Measurements from ENCODE around the gene PACSIN2.

PACSIN2 gene

GRCh38 chr22:42922374-42923191, 92.4 kb downstream of the PACSIN2 start:
- TF ChIP-seq CTCF (IDR thresholded peaks at IDR 0.05): no peak

- TF ChIP-seq CTCF (IDR thresholded peaks at IDR 0.05): no peak
These were observed 94.7 kb downstream of the PACSIN2 start for GRCh38 chr22:42920101-42920820.

- TF ChIP-seq CTCF (IDR thresholded peaks at IDR 0.05): no peak
These were observed 95.8 kb downstream of the PACSIN2 start for GRCh38 chr22:42919199-42919598.

GRCh38 chr22:42918500-42918899, 96.4 kb downstream of the PACSIN2 start:
- TF ChIP-seq CTCF (IDR thresholded peaks at IDR 0.05): no peak

GRCh38 chr22:42915980-42916765, 98.8 kb downstream of the PACSIN2 start:
- TF ChIP-seq CTCF (IDR thresholded peaks at IDR 0.05): no peak

- no peak for TF ChIP-seq CTCF (IDR thresholded peaks at IDR 0.05)
These were observed 100.4 kb downstream of the PACSIN2 start for GRCh38 chr22:42914511-42915076.

- TF ChIP-seq CTCF (IDR thresholded peaks at IDR 0.05): no peak
These were observed 101.0 kb downstream of the PACSIN2 start for GRCh38 chr22:42913874-42914510.

Measured in LNCAP (cell line).